ENCODE data around the gene PHGDH. TPM values are rescaled to one million over a fixed set of nuclear protein-coding genes. Genes with fewer than 3 reads are reported as not detected.
"Not testable (repeated sequence)": the region's sequence is repeated elsewhere in the genome, so short reads cannot be mapped to it uniquely, and the experiment has no call there.

The PHGDH gene
- total and polyA plus RNA-seq, 2 of the 13 experiments (the other 11 are each of a cell fraction or from before 2014, with no cell fraction given): 95.8 to 133 TPM

DNA sequence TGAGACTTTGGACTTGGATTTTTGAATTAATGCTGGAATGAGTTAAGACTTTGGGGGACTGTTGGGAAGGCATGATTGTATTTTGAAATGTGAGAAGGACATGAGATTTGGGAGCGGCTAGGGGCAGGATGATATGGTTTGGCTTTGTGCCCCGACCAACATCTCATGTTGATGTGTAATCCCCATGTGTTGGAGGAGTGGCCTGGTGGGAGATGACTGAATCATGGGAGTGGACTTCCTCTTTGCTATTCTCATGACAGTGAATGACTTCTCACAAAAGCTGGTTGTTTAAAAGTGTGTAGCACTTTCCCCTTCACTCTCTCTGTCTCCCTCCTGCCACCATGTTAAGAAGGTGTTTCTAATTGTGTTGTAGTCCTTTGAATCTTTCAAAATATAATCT lies 9.3 kb upstream of the PHGDH start (continued):
- TF ChIP-seq, protein P1, sequence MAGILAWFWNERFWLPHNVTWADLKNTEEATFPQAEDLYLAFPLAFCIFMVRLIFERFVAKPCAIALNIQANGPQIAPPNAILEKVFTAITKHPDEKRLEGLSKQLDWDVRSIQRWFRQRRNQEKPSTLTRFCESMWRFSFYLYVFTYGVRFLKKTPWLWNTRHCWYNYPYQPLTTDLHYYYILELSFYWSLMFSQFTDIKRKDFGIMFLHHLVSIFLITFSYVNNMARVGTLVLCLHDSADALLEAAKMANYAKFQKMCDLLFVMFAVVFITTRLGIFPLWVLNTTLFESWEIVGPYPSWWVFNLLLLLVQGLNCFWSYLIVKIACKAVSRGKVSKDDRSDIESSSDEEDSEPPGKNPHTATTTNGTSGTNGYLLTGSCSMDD (CRISPR knock-in tag; IDR thresholded peaks at IDR 0.05): no peak
- TF ChIP-seq ZNF83 (CRISPR knock-in tag; IDR thresholded peaks at IDR 0.05; ENCODE audit: borderline replicate concordance): no peak
- no peak for TF ChIP-seq ZNF674 (CRISPR knock-in tag; IDR thresholded peaks at IDR 0.05; ENCODE audit: low read depth)

DNA sequence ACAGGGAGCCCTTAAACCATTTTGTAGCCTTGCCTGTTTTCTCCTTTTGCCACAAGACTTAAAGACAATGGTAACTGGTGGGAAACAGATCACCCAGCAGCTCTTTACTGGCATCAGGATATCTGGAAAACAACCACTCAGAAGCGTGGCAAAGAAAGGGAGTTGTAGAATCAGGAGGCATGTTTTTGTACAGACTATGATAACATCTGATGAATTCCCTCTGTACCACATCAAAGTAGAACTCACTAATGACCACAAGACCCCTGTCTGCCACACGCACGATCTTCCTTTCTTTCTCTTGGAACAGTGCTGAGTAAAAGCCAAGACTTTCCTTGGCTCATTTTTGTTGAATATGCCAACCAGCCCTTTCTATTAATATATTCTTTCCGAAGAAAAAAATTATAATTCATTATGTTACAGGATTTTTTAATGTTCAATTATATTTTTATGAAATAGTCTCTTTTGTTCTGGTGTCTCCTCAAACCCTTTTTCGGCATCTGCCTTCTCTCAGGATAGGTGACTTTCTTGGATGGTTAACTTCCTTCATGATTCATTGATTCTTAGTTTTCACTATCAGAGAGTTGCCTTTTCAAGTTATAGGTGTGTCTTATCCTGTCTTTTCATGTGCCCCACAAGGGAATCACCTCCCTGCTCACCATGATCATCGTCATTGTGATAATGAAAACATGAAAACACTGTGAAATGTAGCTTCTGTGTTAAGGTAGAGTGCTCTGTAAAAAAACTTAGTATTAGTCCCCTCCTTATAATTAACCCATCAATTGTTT lies 7.9 kb upstream of the PHGDH start:
- intact Hi-C loops (cut with micrococcal nuclease; ENCODE audit: unreplicated experiment) (no loop called here), in situ Hi-C loops (cut with HindIII; ENCODE audit: extremely low pct_ligation_motif_present, low pct_unique_long_range_greater_than_20kb) (no loop called here)
- Histone ChIP-seq H3K9me3 (ENCODE audit: low read length) (peaks cover 22% of the 10 kb centered on the region), H4K20me1 (ENCODE audit: insufficient read depth, low read length) (no peaks in the 10 kb centered on the region), H3K79me2 (ENCODE audit: insufficient read depth, low read length) (no peaks in the 10 kb centered on the region), H3K27me3 (ENCODE audit: control insufficient read depth in 1 of 2, insufficient read depth in 2 of 2, low read length in 2 of 2) (peaks cover 0 to 2% of the 10 kb centered on the region in 2 experiments; a peak in 1 of 5 replicates), H2AFZ (ENCODE audit: low read length) (no peak overlapping the region), H3K4me3 (replicated peaks in 1 of 3; ENCODE audit: insufficient read depth in 1 of 3, low read depth in 2 of 3, low read length in 3 of 3) (no peak overlapping the region), H3K36me3 (replicated peaks in 1 of 2; ENCODE audit: control insufficient read depth in 1 of 2, insufficient read depth in 2 of 2, low read length in 2 of 2) (no peaks in the 10 kb centered on the region), H3K4me2 (ENCODE audit: low read depth, low read length) (no peak overlapping the region), H3K4me1 (ENCODE audit: insufficient read depth, low read length) (no peaks in the 10 kb centered on the region), H3K9ac (ENCODE audit: insufficient read depth, low read depth, low read length) (no peak overlapping the region), H3K27ac (ENCODE audit: extremely low read length, insufficient read depth, low read length) (no peak overlapping the region)
- WGBS (ENCODE audit: low lambda C conversion rate): 26% methylated on average over 6 of the region's 6 CpGs
- CTCF ChIA-PET (ENCODE audit: low intra/inter-chr PET ratio, low total read pairs): no interaction called here
- no TSS peak for BruUV-seq (replicated peaks)
- POLR2A ChIA-PET: interaction anchor here (1.5 kb wide), 1 partner anchor 8 kb away, joined by 8 read pairs; the partner anchor contains the start of gene PHGDH
- ATAC-seq: no peak
- TF ChIP-seq TGIF2 (CRISPR knock-in tag; IDR thresholded peaks at IDR 0.05) (no peak), SP5 (CRISPR knock-in tag; IDR thresholded peaks at IDR 0.05; ENCODE audit: borderline replicate concordance, low read depth) (no peak), ZSCAN12 (CRISPR knock-in tag; IDR thresholded peaks at IDR 0.05) (no peak), ZNF136 (CRISPR knock-in tag; IDR thresholded peaks at IDR 0.05; ENCODE audit: low read depth) (no peak), SIN3A (IDR thresholded peaks at IDR 0.05; ENCODE audit: borderline replicate concordance, low read depth, low read length) (no peak), CENPX (CRISPR knock-in tag; IDR thresholded peaks at IDR 0.05) (no peak), GABPA (IDR thresholded peaks at IDR 0.05; ENCODE audit: low read depth, low read length) (no peak), GABPA (CRISPR knock-in tag; IDR thresholded peaks at IDR 0.05; ENCODE audit: low read depth) (no peak)
- TF ChIP-seq, protein P2, sequence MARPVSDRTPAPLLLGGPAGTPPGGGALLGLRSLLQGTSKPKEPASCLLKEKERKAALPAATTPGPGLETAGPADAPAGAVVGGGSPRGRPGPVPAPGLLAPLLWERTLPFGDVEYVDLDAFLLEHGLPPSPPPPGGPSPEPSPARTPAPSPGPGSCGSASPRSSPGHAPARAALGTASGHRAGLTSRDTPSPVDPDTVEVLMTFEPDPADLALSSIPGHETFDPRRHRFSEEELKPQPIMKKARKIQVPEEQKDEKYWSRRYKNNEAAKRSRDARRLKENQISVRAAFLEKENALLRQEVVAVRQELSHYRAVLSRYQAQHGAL (CRISPR knock-in tag; IDR thresholded peaks at IDR 0.05; ENCODE audit: not compliant biosample characterization): no peak
- no peak for FAIRE-seq
- DNase-seq (ENCODE audit: low spot score): no peak

DNA sequence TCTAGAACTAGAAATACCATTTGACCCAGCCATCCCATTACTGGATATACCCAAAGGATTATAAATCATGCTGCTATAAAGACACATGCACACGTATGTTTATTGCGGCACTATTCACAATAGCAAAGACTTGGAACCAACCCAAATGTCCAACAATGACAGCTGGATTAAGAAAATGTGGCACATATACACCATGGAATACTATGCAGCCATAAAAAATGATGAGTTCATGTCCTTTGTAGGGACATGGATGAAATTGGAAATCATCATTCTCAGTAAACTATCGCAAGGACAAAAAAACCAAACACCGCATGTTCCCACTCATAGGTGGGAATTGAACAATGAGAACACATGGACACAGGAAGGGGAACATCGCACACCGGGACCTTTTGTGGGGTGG lies 5.1 kb upstream of the PHGDH start:
- FAIRE-seq: not testable (repeated sequence)

More for the DNA sequence above, 5.1 kb upstream of the PHGDH start:
- H3K27me3 ChIP-seq (ENCODE audit: control insufficient read depth in 1 of 2, insufficient read depth in 2 of 2, low read length in 2 of 2); H3K9ac ChIP-seq (ENCODE audit: insufficient read depth, low read depth, low read length); H3K27ac ChIP-seq (ENCODE audit: extremely low read length, insufficient read depth, low read length); H3K4me2 ChIP-seq (ENCODE audit: low read depth, low read length); ATAC-seq; H3K36me3 ChIP-seq (replicated peaks in 1 of 2; ENCODE audit: control insufficient read depth in 1 of 2, insufficient read depth in 2 of 2, low read length in 2 of 2); POLR2A ChIA-PET; H4K20me1 ChIP-seq (ENCODE audit: insufficient read depth, low read length); H3K4me3 ChIP-seq (replicated peaks in 1 of 3; ENCODE audit: insufficient read depth in 1 of 3, low read depth in 2 of 3, low read length in 3 of 3); H3K79me2 ChIP-seq (ENCODE audit: insufficient read depth, low read length); intact Hi-C loops (cut with micrococcal nuclease; ENCODE audit: unreplicated experiment); H2AFZ ChIP-seq (ENCODE audit: low read length); H3K4me1 ChIP-seq (ENCODE audit: insufficient read depth, low read length); DNase-seq (ENCODE audit: low spot score); in situ Hi-C loops (cut with HindIII; ENCODE audit: extremely low pct_ligation_motif_present, low pct_unique_long_range_greater_than_20kb); BruUV-seq (replicated peaks); CTCF ChIA-PET (ENCODE audit: low intra/inter-chr PET ratio, low total read pairs): not testable (repeated sequence)
- WGBS (ENCODE audit: low lambda C conversion rate): 94% methylated on average over 6 of the region's 6 CpGs
- H3K9me3 ChIP-seq (ENCODE audit: low read length): peaks cover 12% of the 10 kb centered on the region

All from HepG2 (cell line).